Astrocyte (in vitro differentiated cells and primary cell): Measurements from ENCODE around the gene UPB1.

ENCODE experiments used
- CTCF ChIP-seq: IDR thresholded peaks from 2 replicates; pipeline ENCODE4 v1.5.1; 2011; ENCODE audit warnings: low read depth, mild to moderate bottlenecking, inconsistent platforms, low read length, moderate library complexity; ENCODE audit not compliant: insufficient read depth
- EZH2 ChIP-seq: IDR thresholded peaks from 2 replicates; pipeline ENCODE4 v1.6.1; 2012; ENCODE audit warnings: mild to moderate bottlenecking, low read length, inconsistent platforms; ENCODE audit not compliant: insufficient read depth

- TF ChIP-seq CTCF (no peak), EZH2 (no peak)
Observed at GRCh38 chr22:24576778-24577177, 81.6 kb downstream of the UPB1 start.
